Measurements from ENCODE around the gene FBXW8.

DNA sequence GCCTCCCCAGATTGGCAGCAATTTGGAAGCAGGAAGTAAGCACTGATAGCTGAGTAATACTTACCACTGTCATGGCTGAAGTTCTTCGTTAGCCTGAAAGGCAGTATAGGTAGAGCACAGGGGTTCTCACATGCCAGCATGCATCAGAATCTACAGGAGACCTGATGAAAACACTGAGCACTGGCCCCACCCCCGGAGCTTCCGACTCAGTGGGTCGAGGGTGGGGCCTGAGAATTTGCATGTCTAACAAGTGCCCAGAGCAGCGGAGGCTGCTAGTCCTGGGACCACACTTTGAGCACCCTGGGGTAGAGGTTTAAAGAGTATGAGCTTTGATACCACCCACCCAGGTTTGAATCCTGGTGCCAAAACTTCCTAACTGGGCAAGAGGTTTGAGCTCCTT lies 89.6 kb downstream of the FBXW8 start:
- TF ChIP-seq TAF1 (IDR thresholded peaks at IDR 0.05; ENCODE audit: borderline replicate concordance, insufficient read depth, low read length) (no peak), SIN3A (IDR thresholded peaks at IDR 0.05; ENCODE audit: borderline replicate concordance, insufficient read depth, low read length) (no peak)
